ENCODE results near the gene LRRTM4. TPM values are rescaled to one million over a fixed set of nuclear protein-coding genes. Genes with fewer than 3 reads are reported as not detected.

Gene LRRTM4
- polyA plus RNA-seq, 1 experiment: not detected

- Histone ChIP-seq H3K36me3 (ENCODE audit: control insufficient read depth, insufficient read depth, low read length) (no peaks in the 10 kb centered on the region), H3K27me3 (ENCODE audit: control insufficient read depth, insufficient read depth, low read length) (no peaks in the 10 kb centered on the region), H3K4me3 (ENCODE audit: low read depth, low read length) (no peak overlapping the region)
- DNase-seq (ENCODE audit: low read depth): no peak
- ChIA-PET POLR2A (no interaction called here), CTCF (no interaction called here)
- TF ChIP-seq CTCF (IDR thresholded peaks at IDR 0.05; ENCODE audit: insufficient read depth, low read depth, low read length): no peak
Observed at GRCh38 chr2:77161009-77161408, 361.2 kb downstream of the LRRTM4 start.

- POLR2A ChIA-PET: no interaction called here
- no peak for TF ChIP-seq CTCF (IDR thresholded peaks at IDR 0.05; ENCODE audit: insufficient read depth, low read depth, low read length)
- CTCF ChIA-PET: no interaction called here
- Histone ChIP-seq H3K4me3 (ENCODE audit: low read depth, low read length) (no peak overlapping the region), H3K27me3 (ENCODE audit: control insufficient read depth, insufficient read depth, low read length) (no peaks in the 10 kb centered on the region), H3K36me3 (ENCODE audit: control insufficient read depth, insufficient read depth, low read length) (no peaks in the 10 kb centered on the region)
- no peak for DNase-seq (ENCODE audit: low read depth)
Observed at GRCh38 chr2:77156599-77156998, 365.6 kb downstream of the LRRTM4 start.

GRCh38 chr2:77155511-77155910, 366.7 kb downstream of the LRRTM4 start:
- POLR2A ChIA-PET: no interaction called here
- no peaks in the 10 kb centered on the region for H3K36me3 ChIP-seq (ENCODE audit: control insufficient read depth, insufficient read depth, low read length)
- H3K27me3 ChIP-seq (ENCODE audit: control insufficient read depth, insufficient read depth, low read length): no peaks in the 10 kb centered on the region
- no peak overlapping the region for H3K4me3 ChIP-seq (ENCODE audit: low read depth, low read length)
- CTCF ChIA-PET: no interaction called here
- DNase-seq (ENCODE audit: low read depth): no peak
- TF ChIP-seq CTCF (IDR thresholded peaks at IDR 0.05; ENCODE audit: insufficient read depth, low read depth, low read length): no peak

GRCh38 chr2:77149565-77149964, 372.6 kb downstream of the LRRTM4 start:
- Histone ChIP-seq H3K4me3 (ENCODE audit: low read depth, low read length) (no peak overlapping the region), H3K27me3 (ENCODE audit: control insufficient read depth, insufficient read depth, low read length) (no peaks in the 10 kb centered on the region), H3K36me3 (ENCODE audit: control insufficient read depth, insufficient read depth, low read length) (no peaks in the 10 kb centered on the region)
- TF ChIP-seq CTCF (IDR thresholded peaks at IDR 0.05; ENCODE audit: insufficient read depth, low read depth, low read length): no peak
- CTCF ChIA-PET: no interaction called here
- POLR2A ChIA-PET: no interaction called here
- DNase-seq (ENCODE audit: low read depth): no peak

GRCh38 chr2:77147153-77147552, 375.0 kb downstream of the LRRTM4 start:
- H3K4me3 ChIP-seq (ENCODE audit: low read depth, low read length): no peak overlapping the region
- DNase-seq (ENCODE audit: low read depth): no peak
- H3K36me3 ChIP-seq (ENCODE audit: control insufficient read depth, insufficient read depth, low read length): no peaks in the 10 kb centered on the region
- ChIA-PET POLR2A (no interaction called here), CTCF (no interaction called here)
- no peak for TF ChIP-seq CTCF (IDR thresholded peaks at IDR 0.05; ENCODE audit: insufficient read depth, low read depth, low read length)
- no peaks in the 10 kb centered on the region for H3K27me3 ChIP-seq (ENCODE audit: control insufficient read depth, insufficient read depth, low read length)

Measured in BJ (cell line).